Measurements from ENCODE around the gene ZFYVE28. TPM values are rescaled to one million over a fixed set of nuclear protein-coding genes. Genes with fewer than 3 reads are reported as not detected.
A peak's percentile ranks its signal among the peaks of the same experiment; 100 is the strongest.

The ZFYVE28 gene
- total RNA-seq, 6 experiments from 2014 or later: 2.5 to 9.6 (median 4.8) TPM

DNA sequence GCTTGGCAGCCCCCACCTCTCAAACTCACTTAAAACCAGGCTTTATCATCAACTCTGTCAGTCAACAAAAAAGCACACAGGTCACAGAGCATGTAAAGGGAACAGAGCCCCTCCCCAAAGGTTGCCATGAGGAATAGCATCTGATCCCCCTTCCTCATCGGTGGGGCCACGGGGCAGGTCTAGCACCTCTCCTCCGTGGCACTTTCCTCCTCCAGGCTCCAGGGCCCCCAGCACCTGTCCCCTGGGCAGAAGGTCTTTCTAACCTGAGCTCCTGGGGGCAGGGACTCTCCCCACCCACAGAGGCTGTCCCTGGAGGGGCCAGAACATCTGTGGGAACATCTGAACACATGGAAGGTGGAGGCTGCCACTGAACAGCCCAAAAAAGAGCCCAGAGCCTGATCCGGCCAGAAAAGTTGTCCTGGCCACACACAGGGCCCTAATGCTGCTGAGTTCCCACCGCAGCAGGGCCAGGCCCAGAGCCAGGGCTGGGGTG is 65.7 kb downstream of the ZFYVE28 start:
- no peak for ATAC-seq
- WGBS (ENCODE audit: insufficient coverage, low coverage, low lambda C conversion rate, missing lambda C conversion rate): 80% methylated on average over 2 of the region's 5 CpGs

DNA sequence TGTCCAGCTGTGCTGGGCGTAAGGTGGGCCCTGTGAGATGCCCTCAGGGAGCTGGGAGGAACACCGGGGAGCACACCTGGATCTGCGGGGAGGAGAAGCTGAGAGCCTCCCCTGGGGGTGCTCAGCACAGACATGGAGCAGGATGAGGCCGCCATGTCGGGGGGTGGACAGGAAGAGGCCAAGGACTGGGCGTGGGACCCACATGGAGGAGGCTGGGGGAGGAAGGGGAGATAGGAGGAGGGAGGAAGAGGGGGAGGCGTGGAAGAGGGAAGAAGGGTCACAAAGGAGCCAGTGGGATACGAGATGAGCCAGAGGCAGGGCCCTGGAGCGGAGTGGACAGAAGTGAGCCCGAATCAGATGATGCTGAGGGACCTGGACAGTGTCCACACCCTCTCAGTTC is 66.3 kb downstream of the ZFYVE28 start:
- no peak for TF ChIP-seq POLR2A (IDR thresholded peaks at IDR 0.05)
- TF ChIP-seq, protein P1, sequence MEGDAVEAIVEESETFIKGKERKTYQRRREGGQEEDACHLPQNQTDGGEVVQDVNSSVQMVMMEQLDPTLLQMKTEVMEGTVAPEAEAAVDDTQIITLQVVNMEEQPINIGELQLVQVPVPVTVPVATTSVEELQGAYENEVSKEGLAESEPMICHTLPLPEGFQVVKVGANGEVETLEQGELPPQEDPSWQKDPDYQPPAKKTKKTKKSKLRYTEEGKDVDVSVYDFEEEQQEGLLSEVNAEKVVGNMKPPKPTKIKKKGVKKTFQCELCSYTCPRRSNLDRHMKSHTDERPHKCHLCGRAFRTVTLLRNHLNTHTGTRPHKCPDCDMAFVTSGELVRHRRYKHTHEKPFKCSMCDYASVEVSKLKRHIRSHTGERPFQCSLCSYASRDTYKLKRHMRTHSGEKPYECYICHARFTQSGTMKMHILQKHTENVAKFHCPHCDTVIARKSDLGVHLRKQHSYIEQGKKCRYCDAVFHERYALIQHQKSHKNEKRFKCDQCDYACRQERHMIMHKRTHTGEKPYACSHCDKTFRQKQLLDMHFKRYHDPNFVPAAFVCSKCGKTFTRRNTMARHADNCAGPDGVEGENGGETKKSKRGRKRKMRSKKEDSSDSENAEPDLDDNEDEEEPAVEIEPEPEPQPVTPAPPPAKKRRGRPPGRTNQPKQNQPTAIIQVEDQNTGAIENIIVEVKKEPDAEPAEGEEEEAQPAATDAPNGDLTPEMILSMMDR (IDR thresholded peaks at IDR 0.05): no peak
- intact Hi-C loops (cut with DNase I): no loop called here
- H3K9me3 ChIP-seq: no peaks in the 10 kb centered on the region
- no peak for ATAC-seq
- H3K27ac ChIP-seq: no peak overlapping the region
- H3K36me3 ChIP-seq: no peaks in the 10 kb centered on the region
- no peaks in the 10 kb centered on the region for H3K27me3 ChIP-seq
- WGBS (ENCODE audit: insufficient coverage, low coverage, low lambda C conversion rate, missing lambda C conversion rate): 80% methylated on average over 3 of the region's 10 CpGs
- no peak overlapping the region for H3K4me3 ChIP-seq
- DNase-seq: peak in 1 of 3 donors; percentile 35
- no peaks in the 10 kb centered on the region for H3K4me1 ChIP-seq

More for the DNA sequence above, 65.7 kb downstream of the ZFYVE28 start:
- no peak overlapping the region for H3K4me3 ChIP-seq
- H3K27me3 ChIP-seq: no peaks in the 10 kb centered on the region
- DNase-seq: peak in 1 of 3 donors; percentile 42
- no peaks in the 10 kb centered on the region for H3K36me3 ChIP-seq
- intact Hi-C loops (cut with DNase I): no loop called here
- no peaks in the 10 kb centered on the region for H3K9me3 ChIP-seq
- TF ChIP-seq, protein P1 (IDR thresholded peaks at IDR 0.05): no peak
- no peak for TF ChIP-seq POLR2A (IDR thresholded peaks at IDR 0.05)
- H3K27ac ChIP-seq: no peak overlapping the region
- H3K4me1 ChIP-seq: no peaks in the 10 kb centered on the region

DNA sequence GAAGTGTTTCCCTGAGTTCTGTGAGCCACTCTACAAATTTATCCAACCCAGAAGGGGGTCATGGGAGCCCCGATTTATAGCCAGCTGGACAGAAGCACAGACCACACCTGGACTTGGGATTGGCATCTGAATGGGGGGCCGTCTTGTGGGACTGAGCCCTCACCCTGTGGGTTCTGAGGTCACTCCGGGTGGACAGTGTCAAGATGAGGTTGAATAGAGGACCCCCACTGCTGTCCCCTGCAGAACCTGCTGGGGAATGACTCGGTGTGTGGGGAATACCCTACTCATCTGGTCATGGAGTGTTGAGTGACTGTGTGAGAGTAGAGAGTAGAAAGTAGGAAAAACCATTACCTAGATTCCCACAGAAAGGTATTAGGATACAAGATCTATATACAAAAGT is 67.5 kb downstream of the ZFYVE28 start:
- TF ChIP-seq, protein P1 (IDR thresholded peaks at IDR 0.05): no peak
- 80% methylated on average over 1 of the region's 4 CpGs for WGBS (ENCODE audit: insufficient coverage, low coverage, low lambda C conversion rate, missing lambda C conversion rate)

GRCh38 chr4:2348786-2349185 is 69.7 kb downstream of the ZFYVE28 start:
- ATAC-seq: no peak
- 90% methylated on average over 3 of the region's 3 CpGs for WGBS (ENCODE audit: insufficient coverage, low coverage, low lambda C conversion rate, missing lambda C conversion rate)
- no peak for DNase-seq

More for the DNA sequence above, 67.5 kb downstream of the ZFYVE28 start:
- ATAC-seq (no peak), DNase-seq (no peak)
- Histone ChIP-seq H3K27me3 (no peaks in the 10 kb centered on the region), H3K36me3 (no peaks in the 10 kb centered on the region), H3K9me3 (no peaks in the 10 kb centered on the region), H3K4me3 (no peak overlapping the region), H3K27ac (no peak overlapping the region), H3K4me1 (no peaks in the 10 kb centered on the region)
- intact Hi-C loops (cut with DNase I): no loop called here

More at GRCh38 chr4:2348786-2349185, 69.7 kb downstream of the ZFYVE28 start:
- Histone ChIP-seq H3K9me3 (no peaks in the 10 kb centered on the region), H3K27ac (no peak overlapping the region), H3K4me1 (no peaks in the 10 kb centered on the region), H3K4me3 (no peak overlapping the region), H3K36me3 (no peaks in the 10 kb centered on the region), H3K27me3 (no peaks in the 10 kb centered on the region)
- TF ChIP-seq POLR2A (IDR thresholded peaks at IDR 0.05): no peak
- TF ChIP-seq, protein P1 (IDR thresholded peaks at IDR 0.05): no peak
- intact Hi-C loops (cut with DNase I): no loop called here
